NCI-H1105 treated with DMSO at 0.1 percent for 48 hours (cell line): ENCODE measurements around the gene BSDC1.

Experiments used
- DNase-seq: peaks from one replicate; lab custom pipeline; 2025; lab: John Stamatoyannopoulos, UW

The BSDC1 gene

GRCh38 chr1:32393832-32394140, 455 bp downstream of the BSDC1 start:
- DNase-seq: no peak

DNA sequence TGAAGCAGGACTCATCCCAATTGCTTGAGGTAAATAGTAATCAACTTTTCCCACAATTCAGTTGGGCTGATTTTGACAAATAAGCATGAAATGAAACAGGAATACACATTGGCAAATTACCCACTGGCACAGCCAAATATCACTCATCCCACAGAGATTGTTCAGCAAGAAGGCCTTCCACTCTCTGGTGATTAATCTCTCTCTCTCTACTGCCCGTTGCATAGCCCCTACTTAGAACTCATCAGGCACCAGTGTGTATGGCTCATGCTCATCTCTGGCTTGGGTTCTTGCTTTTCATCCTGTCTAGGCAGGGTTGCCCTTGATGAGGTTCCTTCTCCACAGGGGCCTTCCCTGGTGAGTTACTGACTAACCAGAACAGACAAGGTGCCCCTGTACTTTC, 1.1 kb downstream of the BSDC1 start:
- DNase-seq: no peak

DNA sequence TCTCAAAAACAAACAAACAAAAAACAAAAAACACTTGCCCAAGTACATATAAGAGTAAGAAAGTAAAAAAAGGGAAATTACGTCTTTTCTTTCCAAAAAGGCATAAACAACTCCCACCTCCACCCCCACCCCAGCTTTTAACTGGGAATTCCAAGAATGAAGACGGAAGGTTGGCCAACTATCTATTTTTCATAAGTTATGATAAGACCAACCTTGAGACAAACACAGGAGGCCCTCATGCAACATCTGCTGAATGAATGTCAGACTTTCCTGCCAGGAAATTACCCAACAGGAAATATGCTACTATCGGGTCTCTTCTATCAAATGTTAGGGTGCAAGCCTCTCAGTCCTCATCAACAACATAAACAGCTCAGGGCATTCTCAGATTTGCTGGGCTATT, 1.9 kb downstream of the BSDC1 start:
- no peak for DNase-seq

GRCh38 chr1:32390904-32391870, 3.1 kb downstream of the BSDC1 start:
- DNase-seq: no peak

DNA sequence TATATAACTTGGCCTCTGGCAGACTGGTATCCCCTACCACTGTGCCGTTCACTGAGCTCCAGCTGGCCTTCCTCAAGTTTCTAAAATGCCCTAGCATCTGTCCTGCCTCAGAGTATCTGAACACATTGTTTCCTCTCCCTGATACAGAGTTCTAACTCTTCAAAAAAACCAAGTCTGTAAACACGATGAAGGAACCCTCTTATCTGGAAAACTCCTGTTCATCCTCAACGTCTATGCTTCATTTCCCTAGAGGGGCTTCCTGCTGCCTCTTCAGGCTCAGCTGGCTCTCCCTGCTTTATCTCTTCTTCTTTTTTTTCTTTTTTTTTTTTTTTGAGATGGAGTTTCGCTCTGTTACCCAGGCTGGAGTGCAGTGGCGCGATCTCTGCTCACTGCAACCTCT, 5.6 kb downstream of the BSDC1 start:
- DNase-seq: no peak

DNA sequence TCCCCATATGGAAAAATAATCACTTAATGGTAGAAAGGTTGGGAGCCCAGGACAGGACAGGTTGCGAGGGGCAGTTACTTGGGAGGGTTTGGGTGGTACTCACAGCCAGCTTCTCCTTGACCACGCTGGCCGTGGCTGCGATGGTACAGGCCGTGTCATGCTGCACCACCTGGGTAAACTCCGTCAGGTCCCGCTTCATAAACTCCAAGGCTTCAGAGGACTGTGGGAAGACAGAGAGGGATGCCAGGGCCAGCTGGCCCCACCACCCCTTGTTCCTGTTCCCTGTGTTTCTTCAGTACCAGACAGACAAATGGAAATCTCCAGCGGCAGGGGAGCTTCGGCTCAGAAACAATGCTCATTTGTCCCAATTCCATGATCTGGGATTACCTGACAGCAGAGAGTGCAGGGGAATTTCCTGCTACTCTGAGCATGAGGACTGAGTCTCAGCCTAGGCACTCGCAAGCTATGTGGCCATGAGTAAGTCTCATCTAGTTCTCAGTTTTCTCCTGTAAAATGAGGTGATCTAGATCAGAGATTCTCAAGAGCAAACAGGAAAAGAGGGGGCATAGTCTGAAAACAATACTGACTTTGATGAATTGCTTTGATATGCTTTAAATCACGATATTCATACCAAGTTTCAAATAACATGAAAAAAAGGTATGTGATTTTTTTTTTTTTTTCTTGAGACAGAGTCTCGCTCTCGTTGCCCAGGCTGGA, 7.4 kb downstream of the BSDC1 start:
- no peak for DNase-seq

- DNase-seq: no peak
Observed at GRCh38 chr1:32380057-32380456, 14.2 kb downstream of the BSDC1 start.

DNA sequence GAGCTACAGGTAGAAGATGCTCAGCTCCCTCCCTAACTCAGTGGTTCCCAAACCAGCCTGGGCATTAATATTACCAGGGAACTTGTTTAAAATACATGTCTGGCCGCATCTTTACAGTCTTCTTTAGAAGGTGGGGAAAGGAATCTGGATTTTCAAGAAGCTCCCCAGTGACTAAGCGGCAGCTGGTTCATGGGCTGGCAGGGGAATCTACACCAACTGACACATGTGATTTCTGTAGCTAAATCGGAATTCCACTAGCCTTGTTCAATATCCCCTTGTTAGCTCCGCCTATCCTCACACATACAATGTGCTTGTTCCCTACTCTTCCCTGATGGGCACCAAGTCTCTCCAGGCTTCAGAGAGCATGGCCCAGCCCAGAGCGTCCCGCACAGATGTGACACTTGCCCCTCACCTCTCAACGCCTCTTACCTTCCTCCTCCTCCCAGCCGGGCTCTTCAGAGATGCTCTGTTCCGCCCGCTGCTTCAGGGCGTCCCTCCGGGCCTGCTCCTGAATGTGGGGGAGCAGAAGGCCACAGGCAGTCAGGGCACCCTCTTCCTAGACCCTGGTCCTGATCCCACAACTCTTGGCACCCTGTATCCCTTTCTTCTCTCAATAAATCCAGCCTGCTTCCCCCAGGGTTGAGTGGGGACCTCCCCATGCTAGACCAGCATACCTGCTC, 16.6 kb downstream of the BSDC1 start:
- DNase-seq: no peak

- DNase-seq: no peak
Observed at GRCh38 chr1:32376199-32376598, 18.0 kb downstream of the BSDC1 start.

DNA sequence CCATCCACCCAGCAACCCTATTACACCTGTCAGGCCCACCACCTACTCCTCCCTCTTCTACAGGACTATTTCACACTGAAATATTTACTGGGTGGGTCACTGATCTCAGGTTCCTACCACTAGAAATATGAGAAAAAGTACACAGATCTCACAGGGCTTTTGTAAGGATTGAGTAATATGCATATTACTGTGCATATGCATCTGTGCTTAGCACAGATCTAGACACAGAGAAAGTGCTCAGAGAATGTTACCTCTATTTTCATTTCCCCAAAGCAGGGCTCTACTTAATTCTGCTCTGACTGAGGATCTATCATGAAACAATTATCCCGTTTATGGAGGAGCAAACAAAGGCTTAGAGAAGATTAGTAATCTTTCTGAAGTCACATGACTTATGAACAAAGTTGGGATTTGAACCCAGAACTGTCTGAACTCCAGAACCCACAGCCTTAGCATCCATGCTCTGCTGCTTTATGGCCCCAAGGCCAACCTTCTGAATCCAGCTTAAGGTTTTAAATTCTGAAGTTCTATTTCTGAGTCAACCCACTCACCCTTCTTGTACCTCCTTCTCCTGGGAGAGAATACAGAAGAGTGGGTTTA, 20.1 kb downstream of the BSDC1 start:
- no peak for DNase-seq

GRCh38 chr1:32372149-32372756, 22.0 kb downstream of the BSDC1 start:
- DNase-seq: no peak

DNA sequence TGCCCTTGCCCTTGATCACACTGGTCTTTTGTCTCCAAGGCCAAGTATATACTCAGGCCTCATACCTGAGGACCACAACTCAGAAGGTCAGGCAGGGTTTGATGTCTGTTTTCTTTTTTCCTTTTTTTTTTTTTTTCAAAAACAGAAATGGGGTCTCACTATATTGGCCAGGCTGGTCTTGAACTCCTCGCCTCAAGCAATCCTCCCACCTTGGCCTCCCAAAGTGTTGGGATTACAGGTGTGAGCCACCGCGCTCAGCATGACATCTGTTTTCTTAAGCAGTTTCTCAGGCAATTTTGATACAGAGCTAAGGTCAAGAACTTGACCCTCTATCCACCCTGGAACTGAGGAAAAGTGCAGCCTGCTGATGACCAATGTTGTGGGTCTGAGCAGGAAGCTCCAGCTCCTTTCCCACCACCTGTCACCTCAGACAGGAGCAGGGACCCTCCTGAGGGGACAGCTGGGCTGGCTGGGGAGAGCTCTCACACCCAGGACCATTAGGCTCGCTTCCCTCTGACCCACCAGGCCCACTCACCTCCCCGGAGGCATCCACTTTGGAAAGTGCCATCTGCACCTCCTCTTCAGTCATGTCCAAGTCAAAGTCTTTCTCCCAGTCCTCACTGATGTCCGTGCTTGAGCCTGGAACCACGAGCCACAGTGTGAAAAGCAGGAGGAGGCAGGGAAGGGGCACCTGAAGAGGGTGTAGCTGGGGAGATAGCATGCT, 26.2 kb downstream of the BSDC1 start:
- DNase-seq: no peak

DNA sequence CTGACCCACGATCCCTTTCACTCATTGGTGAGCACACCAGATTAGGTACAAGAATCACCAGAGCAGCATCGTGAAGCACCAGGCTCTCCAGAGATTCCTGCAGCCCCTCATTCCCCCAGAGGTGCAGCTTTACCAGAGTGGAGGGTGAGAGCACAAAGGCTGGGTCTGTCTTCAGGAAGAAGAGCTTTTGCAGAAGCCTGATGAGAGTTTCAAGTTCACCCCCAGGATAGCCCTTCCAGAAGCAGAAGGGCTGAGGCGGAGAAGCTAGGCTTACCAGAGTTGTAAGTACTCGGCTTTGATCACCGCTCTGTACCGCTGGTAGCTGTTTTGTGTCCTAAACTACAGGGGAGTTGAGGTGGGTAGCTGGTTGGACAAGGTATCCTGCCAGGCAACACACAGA, 28.8 kb downstream of the BSDC1 start:
- DNase-seq: no peak

DNA sequence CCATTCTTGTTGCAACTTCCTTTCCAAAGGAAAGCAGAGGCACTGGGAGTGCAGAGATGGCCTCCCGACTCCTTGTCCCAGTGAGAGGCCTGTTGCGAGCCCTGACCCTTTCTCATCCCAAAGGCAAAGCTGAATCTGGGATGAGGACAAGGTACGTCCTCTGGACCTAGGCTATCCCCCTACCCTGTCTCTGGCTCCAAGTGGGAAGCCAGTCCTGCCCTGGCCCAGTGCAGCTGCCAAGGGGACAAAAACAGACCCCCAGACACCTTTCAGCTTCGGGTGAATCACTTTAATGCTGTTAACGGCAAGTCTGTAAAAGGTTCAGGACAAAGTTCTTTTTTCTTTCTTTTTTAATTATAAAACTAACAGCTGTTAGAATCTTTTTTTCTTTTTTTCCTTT, 29.4 kb downstream of the BSDC1 start:
- no peak for DNase-seq

- no peak for DNase-seq
Observed at GRCh38 chr1:32363713-32364112, 30.5 kb downstream of the BSDC1 start.

DNA sequence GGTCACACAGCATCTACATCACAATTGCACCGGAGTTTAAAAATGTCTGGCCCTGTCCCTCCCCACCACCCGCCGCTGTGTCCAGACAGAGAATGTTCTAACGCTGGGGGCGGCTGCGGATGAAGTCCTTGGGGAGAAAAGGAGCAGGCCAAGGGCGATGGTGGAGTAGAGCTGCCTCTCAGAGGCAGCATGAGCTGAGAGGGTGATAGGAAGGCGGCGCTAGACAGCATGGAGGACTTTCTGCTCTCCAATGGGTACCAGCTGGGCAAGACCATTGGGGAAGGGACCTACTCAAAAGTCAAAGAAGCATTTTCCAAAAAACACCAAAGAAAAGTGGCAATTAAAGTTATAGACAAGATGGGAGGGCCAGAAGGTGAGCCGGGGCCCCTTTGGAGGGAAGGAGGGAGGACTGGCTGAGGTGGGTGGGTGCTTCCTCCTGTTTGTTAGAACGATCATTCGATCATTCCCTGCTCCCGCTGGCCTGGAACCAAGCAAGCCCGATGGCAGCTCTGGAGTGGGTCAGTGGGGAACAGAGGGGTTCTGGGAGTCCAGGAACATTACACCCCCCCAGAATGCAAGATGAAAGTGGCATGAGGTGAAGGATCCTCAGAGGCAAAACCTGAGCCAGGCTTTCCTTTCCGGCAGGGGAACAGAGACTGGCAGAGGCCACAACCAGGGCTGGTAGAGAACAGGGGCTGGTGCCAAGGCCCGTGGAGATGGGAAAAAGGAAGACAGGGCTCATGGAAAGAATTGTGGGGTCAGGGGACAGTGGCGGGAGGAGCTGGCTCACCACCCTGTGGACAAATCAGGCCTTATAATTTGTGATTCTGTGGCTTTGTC, 31.5 kb downstream of the BSDC1 start, which contains the start of the genes FAM229A and TSSK3:
TSS of gene FAM229A (minus strand) at position 12 of the 840 bp plus-strand sequence. CDS start 394 bp downstream, outside the sequence.
TSS of gene TSSK3 (plus strand) at position 66 of the 840 bp plus-strand sequence. CDS start at position 229, 163 bp downstream.
- no peak for DNase-seq

GRCh38 chr1:32361674-32362473, 32.4 kb downstream of the BSDC1 start:
- peak; percentile 35 for DNase-seq

- no peak for DNase-seq
Observed at GRCh38 chr1:32361308-32361673, 33.0 kb downstream of the BSDC1 start.

DNA sequence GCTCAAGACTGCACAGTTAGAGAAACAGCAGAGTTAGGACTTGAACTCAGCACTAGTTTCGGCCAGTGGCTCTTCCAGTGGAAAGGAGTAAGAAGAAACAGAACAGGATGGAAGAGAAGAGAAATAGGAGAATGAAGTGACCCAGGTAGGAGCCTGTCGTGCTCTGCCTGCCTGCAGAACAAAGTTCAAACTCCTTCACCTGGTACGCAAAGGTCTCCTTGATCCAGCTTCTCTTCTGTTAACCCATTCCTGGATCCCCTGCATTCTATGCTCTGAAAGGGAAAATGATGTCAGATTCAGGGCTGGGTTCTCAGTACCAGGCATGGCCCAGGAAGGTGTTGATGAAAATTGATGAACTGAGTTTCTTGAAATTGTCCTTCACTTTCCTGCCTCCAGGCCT, 35.8 kb downstream of the BSDC1 start:
- no peak for DNase-seq
